ENCODE results near the gene PLA2G15. TPM values are rescaled to one million over a fixed set of nuclear protein-coding genes. Genes with fewer than 3 reads are reported as not detected.

PLA2G15 gene
- total and polyA plus RNA-seq, 2 of the 13 experiments (the other 11 are each of a cell fraction or from before 2014, with no cell fraction given) = 14.4 to 23.7 TPM

GRCh38 chr16:68234188-68235107, 10.7 kb upstream of the PLA2G15 start (continued):
- TF ChIP-seq CBFB (CRISPR knock-in tag; IDR thresholded peaks at IDR 0.05) = peak; percentile 74; the same call in 1 of the 2 replicates
- peak; percentile 37; the same call in 1 of the 2 replicates for TF ChIP-seq ZNF878 (CRISPR knock-in tag; IDR thresholded peaks at IDR 0.05)
- no peak for TF ChIP-seq TP53 (CRISPR knock-in tag; conservative IDR thresholded peaks at IDR 0.05)
- TF ChIP-seq ZNF496 (CRISPR knock-in tag; IDR thresholded peaks at IDR 0.05; ENCODE audit: insufficient replicate concordance) = no peak
- TF ChIP-seq HHEX (CRISPR knock-in tag; IDR thresholded peaks at IDR 0.05) = peak; percentile 38; the same call in 1 of the 2 replicates
- no peak for TF ChIP-seq FOXA1 (IDR thresholded peaks at IDR 0.05)
- TF ChIP-seq FOXA1 (CRISPR knock-in tag; IDR thresholded peaks at IDR 0.05) = peak; percentile 87
- 0 out of 2 replicates have a peak, but pooled peaks have one; percentile 25 for TF ChIP-seq KDM5B (CRISPR knock-in tag; IDR thresholded peaks at IDR 0.05; ENCODE audit: borderline replicate concordance)
- TF ChIP-seq FOXJ3 (CRISPR knock-in tag; IDR thresholded peaks at IDR 0.05; ENCODE audit: borderline replicate concordance) = peak; percentile 49; the same call in 1 of the 2 replicates
- TF ChIP-seq ZGPAT (CRISPR knock-in tag; IDR thresholded peaks at IDR 0.05) = peak; percentile 77
- TF ChIP-seq EZH2 (conservative IDR thresholded peaks at IDR 0.05; ENCODE audit: low read depth, low read length) = no peak
- peak; percentile 12; the same call in 1 of the 2 replicates for TF ChIP-seq ZNF704 (CRISPR knock-in tag; IDR thresholded peaks at IDR 0.05; ENCODE audit: borderline replicate concordance)
- peak; percentile 80; the same call in 1 of the 2 replicates for TF ChIP-seq HES4 (CRISPR knock-in tag; IDR thresholded peaks at IDR 0.05; ENCODE audit: borderline replicate concordance)
- no peak for TF ChIP-seq RFX3 (CRISPR knock-in tag; IDR thresholded peaks at IDR 0.05)
- TF ChIP-seq SALL1 (CRISPR knock-in tag; IDR thresholded peaks at IDR 0.05) = peak; percentile 90
- TF ChIP-seq ZNF75D (CRISPR knock-in tag; IDR thresholded peaks at IDR 0.05; ENCODE audit: borderline replicate concordance) = no peak
- TF ChIP-seq HOXA9 (CRISPR knock-in tag; IDR thresholded peaks at IDR 0.05; ENCODE audit: borderline replicate concordance) = no peak
- TF ChIP-seq PAWR (CRISPR knock-in tag; IDR thresholded peaks at IDR 0.05; ENCODE audit: borderline replicate concordance) = no peak
- no peak for TF ChIP-seq RFXAP (CRISPR knock-in tag; IDR thresholded peaks at IDR 0.05; ENCODE audit: borderline replicate concordance)
- TF ChIP-seq ZNF891 (CRISPR knock-in tag; IDR thresholded peaks at IDR 0.05) = no peak; the same call in 1 of the 2 replicates
- TF ChIP-seq LBX2 (CRISPR knock-in tag; IDR thresholded peaks at IDR 0.05; ENCODE audit: borderline replicate concordance) = no peak
- 0 out of 2 replicates have a peak, but pooled peaks have one; percentile 50 for TF ChIP-seq ZNF232 (CRISPR knock-in tag; IDR thresholded peaks at IDR 0.05; ENCODE audit: borderline replicate concordance)
- no peak; the same call in 1 of the 2 replicates for TF ChIP-seq ZKSCAN5 (CRISPR knock-in tag; IDR thresholded peaks at IDR 0.05)

Data from HepG2 (cell line).